ENCODE data around the gene RPRD1B.

RPRD1B gene, protein sequence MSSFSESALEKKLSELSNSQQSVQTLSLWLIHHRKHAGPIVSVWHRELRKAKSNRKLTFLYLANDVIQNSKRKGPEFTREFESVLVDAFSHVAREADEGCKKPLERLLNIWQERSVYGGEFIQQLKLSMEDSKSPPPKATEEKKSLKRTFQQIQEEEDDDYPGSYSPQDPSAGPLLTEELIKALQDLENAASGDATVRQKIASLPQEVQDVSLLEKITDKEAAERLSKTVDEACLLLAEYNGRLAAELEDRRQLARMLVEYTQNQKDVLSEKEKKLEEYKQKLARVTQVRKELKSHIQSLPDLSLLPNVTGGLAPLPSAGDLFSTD

GRCh38 chr20:38033330-38034107 is at the start of gene RPRD1B, which contains the start of gene TTI1:
TSS of gene RPRD1B (plus strand) at chr20:38033746. CDS start at chr20:38033948, 202 bp downstream.
TSS of gene TTI1 (minus strand) at chr20:38033456. CDS start at chr20:38013816, 19,640 bp downstream.
- DNase-seq (ENCODE audit: low spot score), result peak; percentile 93

DNA sequence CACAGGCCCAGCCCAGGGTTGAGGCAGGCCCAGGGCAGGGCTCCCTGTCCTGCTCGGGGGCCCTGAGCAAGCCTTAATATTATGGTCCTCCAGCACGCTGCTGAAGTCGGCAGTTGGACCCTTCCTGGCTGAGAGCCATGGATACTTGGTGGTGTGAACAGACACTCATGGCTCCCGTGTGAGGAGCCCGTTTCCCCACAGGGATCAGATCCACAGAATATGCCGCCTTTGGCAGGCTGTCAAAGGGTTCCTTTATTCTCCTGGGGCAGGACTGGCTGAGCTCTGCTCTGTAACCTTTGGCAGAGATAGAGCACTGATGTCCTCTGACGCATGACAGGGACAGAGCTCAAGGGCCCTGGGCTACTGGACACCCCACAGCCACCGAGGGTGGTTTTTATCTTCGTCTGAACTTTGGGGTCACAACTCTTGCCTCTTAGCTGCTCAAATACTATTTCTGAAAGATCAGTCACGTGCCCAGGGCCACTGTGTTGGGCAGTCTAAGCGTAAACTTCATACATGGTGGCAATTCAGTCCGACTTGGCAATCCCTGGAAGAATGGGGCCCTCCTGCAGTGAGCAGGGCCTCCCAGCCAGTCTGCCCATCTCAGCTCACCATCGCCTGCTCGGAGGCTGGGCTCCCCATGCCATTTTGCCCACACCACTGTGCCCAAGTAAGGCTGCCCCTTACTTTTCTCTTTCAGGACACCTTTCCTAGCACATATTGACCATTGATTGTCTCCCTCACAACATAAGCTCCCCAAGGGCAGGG is 49.3 kb upstream of the RPRD1B start:
- peak; percentile 69 for DNase-seq (ENCODE audit: low spot score)

DNA sequence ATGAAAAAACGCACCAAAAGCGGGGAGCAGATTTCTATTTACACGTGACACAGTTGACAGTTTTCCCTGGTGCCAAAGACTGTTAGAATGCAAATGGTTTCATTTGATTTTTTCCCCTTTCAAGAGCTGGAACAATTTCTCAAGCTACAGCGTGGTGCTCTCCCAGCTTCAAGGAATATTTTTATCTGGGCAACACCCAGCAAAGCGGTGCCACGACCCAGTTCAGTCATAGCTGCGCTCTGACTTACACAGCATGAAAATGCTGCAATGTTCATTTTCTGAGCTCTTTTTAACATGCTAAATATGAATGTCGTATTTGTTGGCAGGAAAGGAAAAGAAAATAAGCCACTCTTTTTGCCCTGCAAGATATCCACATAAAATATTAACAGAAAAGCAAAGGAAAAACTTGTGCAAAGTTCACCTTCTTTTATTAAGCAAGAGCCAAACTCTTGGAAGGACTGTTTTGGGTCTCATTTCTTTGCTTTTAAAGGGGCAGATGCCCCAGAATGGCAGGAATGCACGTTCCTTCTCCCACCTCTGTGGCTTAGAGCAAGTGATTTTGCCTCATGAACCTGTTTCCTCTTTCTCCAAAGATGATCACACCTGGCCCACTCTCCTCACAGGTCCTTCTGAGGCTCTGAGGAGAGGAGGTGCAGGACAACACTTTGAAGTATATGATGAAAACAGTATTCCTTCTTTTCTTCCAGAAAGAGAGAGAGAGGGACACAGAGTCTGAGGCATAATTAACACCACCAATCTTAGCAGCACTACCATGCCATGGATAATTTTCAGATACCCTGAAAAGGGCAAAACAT is 47.3 kb upstream of the RPRD1B start:
- no peak for DNase-seq (ENCODE audit: low spot score)

- peak; percentile 76 for DNase-seq (ENCODE audit: low spot score)
Observed at GRCh38 chr20:37986873-37987601, 46.5 kb upstream of the RPRD1B start.

GRCh38 chr20:37987602-37988290 is 45.8 kb upstream of the RPRD1B start:
- no peak for DNase-seq (ENCODE audit: low spot score)

DNA sequence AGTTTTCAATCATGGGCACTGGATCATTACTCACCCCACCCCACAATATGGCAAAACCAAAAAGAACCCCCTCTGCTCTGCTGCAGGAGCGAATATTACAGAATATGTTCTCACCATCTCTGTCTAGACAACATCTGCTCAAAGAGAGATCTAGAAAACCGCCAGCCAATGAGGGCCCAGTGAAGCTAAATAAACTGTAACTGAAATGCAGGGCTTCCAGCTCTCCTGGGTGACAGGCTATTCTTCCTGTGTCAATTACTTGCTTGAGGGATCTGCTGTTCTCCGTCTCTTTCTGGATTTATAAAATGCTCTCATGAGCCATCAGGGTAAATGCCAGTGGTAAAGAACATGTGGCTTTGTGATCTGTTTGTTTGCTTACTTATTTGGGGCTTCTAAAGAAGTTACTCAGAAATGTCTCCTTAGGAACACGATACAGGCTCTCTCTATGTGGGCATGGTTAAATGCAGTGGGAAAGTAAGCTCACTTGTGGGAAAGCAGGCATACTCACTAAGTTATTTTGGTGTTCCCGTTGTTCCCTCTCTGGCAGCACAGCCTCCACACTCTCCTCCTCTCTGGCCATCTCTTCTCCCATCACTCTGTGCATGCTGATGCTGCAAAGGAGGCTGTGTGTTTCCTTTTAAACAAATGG is 45.1 kb upstream of the RPRD1B start:
- no peak for DNase-seq (ENCODE audit: low spot score)

DNA sequence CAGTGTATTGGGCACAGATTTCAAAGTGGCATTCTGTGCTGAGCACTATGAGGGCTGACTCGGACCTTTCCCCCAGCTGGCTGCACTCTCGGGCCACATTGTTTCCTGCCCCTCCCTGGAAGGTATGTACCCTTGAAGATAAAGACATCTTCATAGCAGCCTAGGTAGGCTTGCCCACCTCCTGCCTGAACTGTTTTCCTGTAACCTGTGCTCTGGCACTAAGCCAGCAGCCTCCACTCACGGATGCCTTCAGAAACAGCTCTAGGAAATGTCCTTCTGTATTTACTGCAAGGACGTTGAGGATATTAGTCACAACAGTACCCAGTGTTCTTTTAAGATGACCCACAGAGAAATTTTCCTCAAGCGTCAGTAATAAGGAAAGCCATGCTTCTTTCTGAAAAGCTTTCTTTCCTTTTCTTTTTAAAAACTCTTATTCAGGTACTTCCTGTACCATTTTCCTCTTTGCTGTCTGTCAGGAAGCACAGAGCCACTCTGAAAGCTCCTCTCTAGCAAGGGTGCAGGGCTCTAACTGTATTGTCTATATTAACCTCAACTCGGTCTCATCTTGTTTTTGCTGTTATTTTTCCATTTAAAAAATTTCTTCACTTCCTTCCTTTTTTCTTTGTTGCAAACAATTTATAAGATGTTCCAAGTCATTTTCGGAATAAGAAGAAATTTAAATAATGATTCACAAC is 43.8 kb upstream of the RPRD1B start:
- no peak for DNase-seq (ENCODE audit: low spot score)

- DNase-seq (ENCODE audit: low spot score), result peak; percentile 48
Observed at GRCh38 chr20:37990571-37991151, 42.9 kb upstream of the RPRD1B start.

DNA sequence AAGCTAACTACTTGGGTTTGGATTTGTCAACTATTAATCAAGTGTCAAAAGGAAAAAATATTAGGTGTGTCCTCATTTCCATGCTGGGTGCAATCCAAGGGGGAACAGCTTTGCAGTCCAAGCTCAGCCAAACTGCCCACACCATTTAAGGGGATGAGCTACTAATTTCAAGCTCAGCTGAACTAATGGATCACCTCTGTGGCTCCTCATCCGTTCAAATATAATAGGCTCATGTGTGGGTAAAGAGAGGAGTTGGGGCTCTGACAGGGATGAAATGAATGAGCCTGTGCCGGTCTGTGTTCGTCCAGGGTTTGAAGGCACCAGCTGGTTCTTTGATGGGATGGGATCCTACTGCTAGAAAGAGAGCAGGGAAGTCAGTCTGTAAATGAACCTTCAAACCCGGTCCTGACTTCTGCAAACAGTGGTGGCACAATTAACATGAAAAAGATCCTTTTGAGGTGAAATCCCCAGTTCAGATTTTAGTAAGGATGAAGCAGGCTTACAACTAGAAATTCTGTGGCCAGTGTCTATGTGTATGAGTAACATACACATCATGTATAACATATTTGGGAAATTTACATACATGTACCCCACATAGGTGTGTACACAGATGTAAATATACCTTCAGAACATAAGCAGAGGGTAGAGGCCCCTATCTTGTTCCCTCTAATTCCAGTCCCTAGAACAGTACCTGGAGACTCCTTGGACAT is 42.2 kb upstream of the RPRD1B start:
- no peak for DNase-seq (ENCODE audit: low spot score)

- no peak for DNase-seq (ENCODE audit: low spot score)
Observed at GRCh38 chr20:37991908-37992307, 41.6 kb upstream of the RPRD1B start.

DNA sequence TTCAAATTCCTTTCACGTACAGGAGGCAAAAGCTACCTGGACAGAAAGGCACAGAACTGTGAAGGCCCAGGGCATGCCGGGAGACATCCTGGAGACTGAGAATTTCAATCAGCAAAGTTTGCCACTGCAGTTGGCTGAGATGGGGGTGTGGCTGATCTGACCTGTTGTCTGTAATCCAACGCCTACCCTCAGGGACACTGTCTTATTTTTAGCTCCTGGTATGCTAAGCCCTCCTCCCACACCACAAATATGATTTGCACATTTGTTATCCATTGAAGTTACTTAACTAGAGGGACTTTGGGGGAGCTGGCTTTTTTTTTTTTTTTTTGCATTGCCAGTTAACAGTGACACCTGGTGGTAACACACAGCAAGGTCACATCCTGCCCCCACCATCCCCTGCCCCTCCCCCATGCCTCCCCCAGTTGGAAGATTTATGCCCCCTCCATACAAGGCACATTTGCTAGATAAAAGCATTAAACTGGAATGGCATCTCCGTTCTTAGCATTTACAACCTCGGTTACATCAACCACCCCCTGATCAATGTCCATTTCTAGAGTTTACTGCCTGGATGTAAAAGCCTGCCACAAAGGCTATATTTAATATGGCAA is 40.6 kb upstream of the RPRD1B start:
- DNase-seq (ENCODE audit: low spot score), result peak; percentile 71

- no peak for DNase-seq (ENCODE audit: low spot score)
Observed at GRCh38 chr20:37994512-37994911, 39.0 kb upstream of the RPRD1B start.

DNA sequence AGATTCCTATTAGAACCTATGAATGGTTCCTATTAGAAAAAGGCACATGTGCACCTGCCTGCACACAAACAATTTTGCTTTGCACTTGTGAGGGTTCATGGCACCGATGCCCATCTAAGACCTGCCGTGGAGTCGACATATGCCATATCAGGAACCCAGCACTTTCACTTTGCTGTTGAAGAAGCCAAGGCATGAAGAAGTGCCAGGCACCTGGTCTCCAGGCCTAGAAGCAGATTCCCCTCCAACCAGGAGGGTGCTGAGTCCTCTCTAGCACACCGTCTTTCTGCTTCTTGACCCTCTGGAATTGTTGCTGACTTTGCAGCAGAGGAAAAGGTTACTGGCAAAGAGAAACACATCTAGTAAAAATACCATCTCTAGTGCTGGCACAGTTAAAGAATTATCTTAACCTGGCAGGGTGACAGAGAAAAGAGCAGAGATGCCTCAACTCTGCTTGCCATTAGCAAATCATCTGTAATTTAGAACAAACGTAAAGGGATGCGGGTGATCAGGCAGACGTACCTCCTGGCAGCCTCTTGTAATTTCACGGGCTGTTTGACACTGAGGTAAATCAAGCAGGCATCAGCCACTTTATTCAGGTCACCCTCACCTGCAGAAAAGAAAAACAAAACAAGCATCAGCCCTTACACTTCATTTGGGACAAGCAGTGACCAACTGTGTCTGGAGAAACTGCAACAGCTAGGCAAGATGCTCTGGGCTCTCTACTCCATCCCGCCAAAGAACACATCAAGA is 37.5 kb upstream of the RPRD1B start:
- no peak for DNase-seq (ENCODE audit: low spot score)

- DNase-seq (ENCODE audit: low spot score), result no peak
Observed at GRCh38 chr20:37997516-37997915, 36.0 kb upstream of the RPRD1B start.

GRCh38 chr20:37999526-38000263 is 33.9 kb upstream of the RPRD1B start:
- DNase-seq (ENCODE audit: low spot score), result no peak

DNA sequence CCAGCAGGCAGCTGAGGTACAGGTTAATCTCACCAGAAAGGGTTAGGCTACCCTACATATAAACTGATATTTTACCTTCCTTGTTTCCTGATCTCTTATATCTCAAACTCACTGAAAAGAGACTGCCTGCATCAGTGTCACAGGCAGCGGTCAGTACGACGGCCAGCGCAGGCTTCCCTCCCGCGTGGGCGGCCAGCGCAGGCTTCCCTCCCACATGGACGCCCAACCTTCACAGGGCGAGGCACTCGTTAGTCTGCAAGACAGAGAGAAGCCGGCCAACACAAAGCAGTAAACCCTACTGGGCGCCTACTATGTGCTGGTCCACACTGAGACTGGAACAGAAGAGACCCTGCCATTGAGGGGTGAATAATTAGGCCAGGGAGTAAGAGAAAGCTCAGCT is 33.3 kb upstream of the RPRD1B start:
- DNase-seq (ENCODE audit: low spot score), result no peak
